H9 (cell line): ENCODE results near the gene ZMYND12. TPM values are rescaled to one million over a fixed set of nuclear protein-coding genes. Genes with fewer than 3 reads are reported as not detected.
A peak's percentile ranks its signal among the peaks of the same experiment; 100 is the strongest.

Experiments
- DNase-seq: peaks from one replicate; pipeline ENCODE4 v3.0.0-alpha.2; 2017
- H2AFZ ChIP-seq: one replicate; pipeline ENCODE4 v1.6.1; 2013; ENCODE audit warnings: mild to moderate bottlenecking, low read length, control low read depth, moderate library complexity
- H2AK5ac ChIP-seq: 2 replicates; pipeline ENCODE4 v1.6.1; 2013; ENCODE audit warnings: low read length, control low read depth, mixed read lengths; ENCODE audit not compliant: insufficient read length
- H2BK120ac ChIP-seq: one replicate; pipeline ENCODE4 v1.6.1; 2013; ENCODE audit warnings: low read depth, mild to moderate bottlenecking, low read length, control low read depth, inconsistent platforms; ENCODE audit not compliant: poor library complexity, severe bottlenecking
- H2BK12ac ChIP-seq: 2 replicates; pipeline ENCODE4 v1.6.1; 2013; ENCODE audit warnings: low read length, control low read depth, mixed read lengths, low read depth; ENCODE audit not compliant: insufficient read length
- H2BK15ac ChIP-seq: 2 replicates; pipeline ENCODE4 v1.6.1; 2013; ENCODE audit warnings: low read depth, low read length, control low read depth
- H2BK20ac ChIP-seq: one replicate; pipeline ENCODE4 v1.6.1; 2013; ENCODE audit warnings: low read depth, mild to moderate bottlenecking, low read length, control low read depth, inconsistent platforms; ENCODE audit not compliant: poor library complexity, severe bottlenecking
- H2BK5ac ChIP-seq: 2 replicates; pipeline ENCODE4 v1.6.1; 2013; ENCODE audit warnings: low read length, control low read depth, mixed read lengths; ENCODE audit not compliant: insufficient read length
- H3K14ac ChIP-seq: 2 replicates; pipeline ENCODE4 v1.6.1; 2013; ENCODE audit warnings: low read length, control low read depth; ENCODE audit not compliant: insufficient read depth
- H3K18ac ChIP-seq: 2 replicates; pipeline ENCODE4 v1.6.1; 2013; ENCODE audit warnings: low read depth, mild to moderate bottlenecking, mixed read lengths, low read length, control low read depth; ENCODE audit not compliant: insufficient read length
- H3K23ac ChIP-seq: 2 replicates; pipeline ENCODE4 v1.6.1; 2013; ENCODE audit warnings: low read length, control low read depth, mixed read lengths, low read depth; ENCODE audit not compliant: insufficient read length
- H3K23me2 ChIP-seq: 2 replicates; pipeline ENCODE4 v1.6.1; 2013; ENCODE audit warnings: low read depth, mild to moderate bottlenecking, mixed read lengths, low read length, control low read depth; ENCODE audit not compliant: insufficient read length, poor library complexity, severe bottlenecking
- H3K27ac ChIP-seq: 2 replicates; pipeline ENCODE4 v1.5.1; 2013; ENCODE audit warnings: low read length, control low read depth, mixed read lengths, low read depth; ENCODE audit not compliant: insufficient read length
- H3K27me3 ChIP-seq: 2 replicates; pipeline ENCODE4 v1.6.1; 2013; ENCODE audit warnings: low read length, control low read depth, inconsistent platforms; ENCODE audit not compliant: insufficient read depth
- H3K4ac ChIP-seq: 2 replicates; pipeline ENCODE4 v1.6.1; 2013; ENCODE audit warnings: low read depth, mild to moderate bottlenecking, control low read depth, inconsistent platforms, low read length, moderate library complexity
- H3K4me1 ChIP-seq: 2 replicates; pipeline ENCODE4 v1.6.1; 2013; ENCODE audit warnings: low read length, control low read depth, inconsistent platforms; ENCODE audit not compliant: insufficient read depth
- H3K4me2 ChIP-seq: 2 replicates; pipeline ENCODE4 v1.6.1; 2013; ENCODE audit warnings: low read length, control low read depth, mixed read lengths; ENCODE audit not compliant: insufficient read length, insufficient read depth
- H3K56ac ChIP-seq: 2 replicates; pipeline ENCODE4 v1.6.1; 2013; ENCODE audit warnings: low read depth, mild to moderate bottlenecking, mixed read lengths, low read length, control low read depth; ENCODE audit not compliant: insufficient read length
- H3K79me1 ChIP-seq: 2 replicates; pipeline ENCODE4 v1.6.1; 2013; ENCODE audit warnings: low read depth, mild to moderate bottlenecking, moderate library complexity, low read length, control low read depth, inconsistent platforms; ENCODE audit not compliant: insufficient read depth, poor library complexity, severe bottlenecking
- H3K79me2 ChIP-seq: 2 replicates; pipeline ENCODE4 v1.6.1; 2013; ENCODE audit warnings: low read length, control low read depth, inconsistent platforms; ENCODE audit not compliant: insufficient read depth
- H3K9ac ChIP-seq: 2 replicates; pipeline ENCODE4 v1.6.1; 2013; ENCODE audit warnings: low read length, control low read depth, mixed read lengths; ENCODE audit not compliant: insufficient read length; ENCODE audit errors: extremely low read depth
- H3K9me3 ChIP-seq: one replicate; pipeline ENCODE4 v1.6.1; 2013; ENCODE audit warnings: low read depth, low read length, inconsistent platforms; ENCODE audit not compliant: control insufficient read depth
- H3T11ph ChIP-seq: one replicate; pipeline ENCODE4 v1.6.1; 2013; ENCODE audit warnings: mild to moderate bottlenecking, low read length, control low read depth, inconsistent platforms
- H4K20me1 ChIP-seq: one replicate; pipeline ENCODE4 v1.6.1; 2013; ENCODE audit not compliant: control insufficient read depth, insufficient read length, insufficient read depth
- H4K5ac ChIP-seq: 2 replicates; pipeline ENCODE4 v1.6.1; 2013; ENCODE audit warnings: low read depth, mild to moderate bottlenecking, mixed read lengths, low read length, control low read depth; ENCODE audit not compliant: insufficient read length
- H4K8ac ChIP-seq: replicated peaks from 2 replicates; pipeline ENCODE4 v1.6.1; 2013; ENCODE audit warnings: low read length, control low read depth, mixed read lengths, low read depth; ENCODE audit not compliant: insufficient read length
- H4K91ac ChIP-seq: 2 replicates; pipeline ENCODE4 v1.6.1; 2013; ENCODE audit warnings: low read depth, mild to moderate bottlenecking, moderate library complexity, mixed read lengths, low read length, control low read depth; ENCODE audit not compliant: insufficient read length
- H3K27ac Mint-ChIP-seq, 3 experiments: 2 replicates in 2 of 3; 3 replicates in 1 of 3; pipeline ENCODE4 v1.8.0; 2020 to 2021; ENCODE audit warnings: mixed read lengths in 3 of 3, mild to moderate bottlenecking in 1 of 3, moderate library complexity in 1 of 3
- H3K27me3 Mint-ChIP-seq: 2 replicates; pipeline ENCODE4 v1.8.0; 2021; ENCODE audit warnings: low read depth, mild to moderate bottlenecking, moderate library complexity, mixed read lengths
- H3K36me3 Mint-ChIP-seq, 3 experiments: 2 replicates in 2 of 3; 3 replicates in 1 of 3; pipeline ENCODE4 v1.8.0; 2020 to 2021; ENCODE audit warnings: low read depth in 3 of 3, mixed read lengths in 3 of 3; ENCODE audit not compliant: insufficient read depth in 1 of 3
- H3K4me1 Mint-ChIP-seq, 2 experiments: 2 replicates each; pipeline ENCODE4 v1.8.0; 2020; ENCODE audit warnings: mixed read lengths in 2 of 2
- H3K4me3 Mint-ChIP-seq, 2 experiments: 2 replicates in 1 of 2; 3 replicates in 1 of 2; pipeline ENCODE4 v1.8.0; 2020 to 2021; ENCODE audit warnings: mild to moderate bottlenecking in 2 of 2, mixed read lengths in 2 of 2, moderate library complexity in 1 of 2
- H3K9me3 Mint-ChIP-seq, 2 experiments: 2 replicates in 1 of 2; 3 replicates in 1 of 2; pipeline ENCODE4 v1.8.0; 2020; ENCODE audit warnings: mild to moderate bottlenecking in 2 of 2, mixed read lengths in 2 of 2, moderate library complexity in 1 of 2
- WGBS: extraction: QIAGEN DNeasy Blood & Tissue Kit; methylation state at CpG from one replicate; pipeline ENCODE4 v1.1.7; 2013; ENCODE audit warnings: missing lambda C conversion rate, low lambda C conversion rate, mixed read lengths; ENCODE audit not compliant: insufficient read length; ENCODE audit errors: extremely low coverage; 5-methylcytosine and 5-hydroxymethylcytosine counted together
- total RNA-seq: library from RNA; stranded (reverse); gene quantifications from 2 replicates; pipeline ENCODE4 v1.2.1, GENCODE V29; 2021
- TF ChIP-seq, protein P1 (sequence below): fragments of 200-600 bp; sonication (generic); conservative IDR thresholded peaks from 3 replicates; pipeline ENCODE4 v1.8.0; 2021; ENCODE audit warnings: antibody characterized with exemption, mild to moderate bottlenecking

The ZMYND12 gene
- total RNA-seq, 1 experiment from 2014 or later = 0.42 TPM

DNA sequence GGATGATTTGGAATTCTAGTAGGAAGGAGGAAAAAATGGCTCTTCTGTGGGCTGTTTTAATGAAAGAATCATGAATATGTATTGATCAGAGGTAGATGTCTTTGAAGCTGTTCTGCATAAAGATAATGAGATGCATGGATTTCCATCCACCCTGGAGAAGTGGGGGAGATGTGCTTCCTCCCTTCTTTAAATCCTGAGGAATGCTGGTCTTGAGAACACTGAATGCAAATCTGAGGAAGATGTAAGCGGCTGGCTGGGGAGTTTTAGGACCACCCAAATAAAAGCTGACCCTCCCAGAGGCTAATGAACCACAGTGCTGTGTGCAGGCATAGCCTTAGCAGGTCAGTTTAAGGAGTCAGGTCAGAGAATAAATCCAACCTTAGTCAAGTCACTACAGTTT lies 37.3 kb downstream of the ZMYND12 start:
- no peak overlapping the region for H3K18ac ChIP-seq
- peaks cover 0 to 10% (median 0%) of the 10 kb centered on the region in 3 experiments; a peak in 5 of 7 replicates for H3K36me3 Mint-ChIP-seq
- H3K4ac ChIP-seq = no peak overlapping the region
- no peak overlapping the region for H2AFZ ChIP-seq
- H3K9me3 Mint-ChIP-seq = no peaks in the 10 kb centered on the region
- H2BK20ac ChIP-seq = no peak overlapping the region
- no peak overlapping the region for H3T11ph ChIP-seq
- DNase-seq = no peak
- no peaks in the 10 kb centered on the region for H4K20me1 ChIP-seq
- TF ChIP-seq, protein P1, sequence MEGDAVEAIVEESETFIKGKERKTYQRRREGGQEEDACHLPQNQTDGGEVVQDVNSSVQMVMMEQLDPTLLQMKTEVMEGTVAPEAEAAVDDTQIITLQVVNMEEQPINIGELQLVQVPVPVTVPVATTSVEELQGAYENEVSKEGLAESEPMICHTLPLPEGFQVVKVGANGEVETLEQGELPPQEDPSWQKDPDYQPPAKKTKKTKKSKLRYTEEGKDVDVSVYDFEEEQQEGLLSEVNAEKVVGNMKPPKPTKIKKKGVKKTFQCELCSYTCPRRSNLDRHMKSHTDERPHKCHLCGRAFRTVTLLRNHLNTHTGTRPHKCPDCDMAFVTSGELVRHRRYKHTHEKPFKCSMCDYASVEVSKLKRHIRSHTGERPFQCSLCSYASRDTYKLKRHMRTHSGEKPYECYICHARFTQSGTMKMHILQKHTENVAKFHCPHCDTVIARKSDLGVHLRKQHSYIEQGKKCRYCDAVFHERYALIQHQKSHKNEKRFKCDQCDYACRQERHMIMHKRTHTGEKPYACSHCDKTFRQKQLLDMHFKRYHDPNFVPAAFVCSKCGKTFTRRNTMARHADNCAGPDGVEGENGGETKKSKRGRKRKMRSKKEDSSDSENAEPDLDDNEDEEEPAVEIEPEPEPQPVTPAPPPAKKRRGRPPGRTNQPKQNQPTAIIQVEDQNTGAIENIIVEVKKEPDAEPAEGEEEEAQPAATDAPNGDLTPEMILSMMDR = no peak
- peaks cover 39 to 41% of the 10 kb centered on the region in 2 experiments for H3K4me1 Mint-ChIP-seq
- no CpG with 5 or more reads among the region's 1 CpG for WGBS
- no peak overlapping the region for H2AK5ac ChIP-seq
- no peak overlapping the region for H4K8ac ChIP-seq
- no peaks in the 10 kb centered on the region for H3K27me3 ChIP-seq
- no peak overlapping the region for H3K56ac ChIP-seq
- peaks cover 9% of the 10 kb centered on the region; the same call in 1 of the 2 replicates for H3K4me1 ChIP-seq
- no peak overlapping the region for H2BK5ac ChIP-seq
- H2BK12ac ChIP-seq = no peak overlapping the region
- H3K23ac ChIP-seq = no peak overlapping the region
- no peaks in the 10 kb centered on the region for H3K23me2 ChIP-seq
- no peak overlapping the region for H3K4me2 ChIP-seq
- no peak overlapping the region for H2BK120ac ChIP-seq
- H3K4me3 Mint-ChIP-seq = 0 out of 5 replicates have a peak overlapping the region, but pooled peaks of 1 of the 2 experiments have one; percentile 38
- H4K91ac ChIP-seq = no peak overlapping the region
- H2BK15ac ChIP-seq = no peak overlapping the region
- no peak overlapping the region for H3K14ac ChIP-seq
- H3K79me2 ChIP-seq = no peaks in the 10 kb centered on the region
- H4K5ac ChIP-seq = no peak overlapping the region
- no peaks in the 10 kb centered on the region for H3K9me3 ChIP-seq
- H3K27ac Mint-ChIP-seq = peak overlapping the region; percentile 30 to 57 (median 50); a peak in 5 of 7 replicates
- no peaks in the 10 kb centered on the region for H3K79me1 ChIP-seq
- H3K27ac ChIP-seq = no peak overlapping the region
- H3K27me3 Mint-ChIP-seq = peaks cover 2% of the 10 kb centered on the region; the same call in 1 of the 2 replicates
- no peak overlapping the region for H3K9ac ChIP-seq
